Caki2 (cell line): Measurements from ENCODE around the gene ARHGAP18. TPM values are rescaled to one million over a fixed set of nuclear protein-coding genes. Genes with fewer than 3 reads are reported as not detected.

Experiments
- DNase-seq: peaks from one replicate; pipeline ENCODE4 v3.0.0-alpha.2; 2015; ENCODE audit warnings: low read depth
- in situ Hi-C: cut with HindIII; loops from 2 replicates; pipeline ENCODE4 v1.10.0; 2016; ENCODE audit warnings: low sequenced_read_pairs, low pct_unique_long_range_greater_than_20kb, mixed read lengths
- total RNA-seq: library from RNA; depleted of rRNA; stranded (reverse); fragments of >200 nt; shearing (Covaris generic); gene quantifications from 2 replicates; pipeline ENCODE4 v1.2.3, GENCODE V29; 2014; ENCODE audit warnings: low replicate concordance

ARHGAP18 gene
- total RNA-seq, 1 experiment from 2014 or later: 17.3 TPM

DNA sequence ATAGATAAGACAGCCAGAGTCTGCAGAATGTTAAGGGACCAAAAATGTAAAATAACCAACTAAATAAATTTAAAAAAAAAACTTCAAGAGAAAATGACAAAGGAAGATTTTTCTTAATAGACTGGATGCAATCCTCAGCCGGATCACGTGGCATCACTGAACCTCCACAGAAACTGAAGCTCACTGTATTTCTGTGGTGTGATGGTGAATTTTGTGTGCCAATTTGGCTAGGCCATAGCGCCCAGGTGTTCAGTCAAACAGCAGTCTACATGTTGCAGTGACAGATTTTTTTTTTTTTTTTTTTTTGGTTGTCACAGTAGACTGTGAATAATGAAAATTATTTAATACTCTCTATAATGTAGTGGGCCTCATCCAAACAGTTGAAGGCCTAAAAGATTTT lies 95.5 kb downstream of the ARHGAP18 start:
- in situ Hi-C loops: no loop called here
- DNase-seq: no peak

DNA sequence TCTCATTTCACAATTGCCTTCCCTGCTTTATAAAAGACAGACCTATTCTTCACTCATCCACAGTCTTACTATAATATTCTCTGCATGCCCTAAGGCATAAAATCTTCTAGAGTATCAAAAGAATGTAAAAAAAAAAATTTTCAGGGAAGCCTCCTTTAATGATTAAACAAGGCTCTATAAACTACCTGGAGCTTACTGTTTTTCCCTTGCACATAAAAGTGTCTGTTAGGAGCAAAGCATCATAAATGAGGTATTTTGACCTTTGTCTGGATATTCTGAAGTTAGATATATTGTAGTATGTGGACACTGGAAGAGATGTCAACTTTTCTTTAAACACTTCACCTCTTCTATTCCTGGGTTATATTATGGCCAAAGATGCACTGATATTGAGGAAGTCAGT lies 97.5 kb downstream of the ARHGAP18 start:
- peak; percentile 46 for DNase-seq
- in situ Hi-C loops: no loop called here

DNA sequence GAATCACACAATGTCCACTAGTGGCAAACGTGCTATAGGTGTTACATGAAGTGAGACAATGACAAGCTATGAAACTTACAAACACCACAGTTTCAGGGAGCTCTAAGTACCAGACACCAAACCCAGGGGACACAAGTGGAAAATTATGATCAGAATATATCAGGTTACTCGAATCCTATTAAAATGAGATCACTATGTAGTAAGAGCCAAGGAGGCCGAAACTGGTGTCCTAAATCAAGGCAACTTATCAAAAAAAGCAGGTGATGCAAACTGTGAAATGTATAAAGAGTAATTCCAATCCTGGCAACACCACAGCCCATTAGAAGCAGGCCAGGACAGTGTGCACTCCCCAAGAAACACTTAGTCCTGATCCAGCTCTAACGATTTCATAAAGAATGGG lies 100.3 kb downstream of the ARHGAP18 start:
- DNase-seq: no peak
- in situ Hi-C loops: no loop called here

DNA sequence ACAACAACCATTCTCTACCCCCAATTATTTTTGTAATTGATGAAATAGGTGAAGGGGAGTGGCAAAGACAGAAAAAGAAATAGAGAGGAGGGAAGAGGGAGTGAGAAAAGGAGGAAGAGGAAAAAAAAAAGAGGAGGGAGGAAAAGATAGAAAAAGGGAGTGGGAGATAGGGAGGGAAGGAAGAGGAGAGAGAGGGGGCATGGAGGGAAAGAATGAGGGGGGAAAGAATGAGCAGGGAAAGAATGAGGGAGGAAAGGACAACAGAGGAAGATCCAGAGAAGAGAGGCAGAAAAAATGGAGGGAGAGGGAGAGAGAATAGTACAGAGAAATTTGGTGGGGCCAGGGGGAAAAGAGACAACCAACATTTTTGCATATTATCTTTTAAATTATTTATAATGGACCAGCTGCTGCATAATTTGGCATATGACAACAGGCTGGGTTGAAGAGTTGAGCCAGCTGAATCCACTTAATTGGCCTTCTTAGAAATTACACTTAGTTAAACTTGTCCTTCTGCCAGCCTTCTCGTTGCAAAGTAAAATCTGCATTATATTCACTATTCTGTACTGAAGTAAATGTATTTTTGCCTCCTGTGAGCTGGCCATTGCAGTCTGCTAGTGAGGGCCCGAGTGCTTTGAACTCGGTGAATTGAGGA lies 101.0 kb downstream of the ARHGAP18 start:
- DNase-seq: no peak
- in situ Hi-C loops: no loop called here

DNA sequence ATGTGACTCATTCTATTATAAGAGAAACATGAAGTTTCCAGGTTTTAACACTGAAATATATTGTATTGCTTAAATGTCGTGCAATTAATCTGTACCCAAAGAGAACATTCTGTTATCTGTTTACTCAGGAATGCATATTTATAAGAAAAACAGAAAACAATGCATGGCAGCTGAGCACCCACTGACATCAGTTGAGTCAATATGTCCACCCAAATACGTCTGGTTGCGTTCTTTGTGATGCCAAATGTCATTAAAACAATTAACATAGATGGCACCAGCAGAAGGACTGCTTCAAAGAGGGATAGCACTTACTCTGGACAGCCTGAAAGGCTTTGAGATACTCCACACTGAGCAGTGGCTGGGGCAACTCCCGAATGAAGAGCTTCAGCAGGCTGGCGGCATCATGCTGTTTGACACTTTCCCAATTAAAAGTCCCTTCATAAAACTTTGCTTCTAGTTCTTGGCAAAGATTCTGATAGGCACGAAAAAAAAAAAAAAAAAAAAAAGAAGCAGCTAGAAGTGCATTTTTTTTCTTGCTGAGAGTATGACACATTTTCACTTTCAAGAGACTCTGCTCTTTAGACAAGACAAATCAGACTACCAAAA lies 102.3 kb downstream of the ARHGAP18 start:
- in situ Hi-C loops: no loop called here
- DNase-seq: no peak

DNA sequence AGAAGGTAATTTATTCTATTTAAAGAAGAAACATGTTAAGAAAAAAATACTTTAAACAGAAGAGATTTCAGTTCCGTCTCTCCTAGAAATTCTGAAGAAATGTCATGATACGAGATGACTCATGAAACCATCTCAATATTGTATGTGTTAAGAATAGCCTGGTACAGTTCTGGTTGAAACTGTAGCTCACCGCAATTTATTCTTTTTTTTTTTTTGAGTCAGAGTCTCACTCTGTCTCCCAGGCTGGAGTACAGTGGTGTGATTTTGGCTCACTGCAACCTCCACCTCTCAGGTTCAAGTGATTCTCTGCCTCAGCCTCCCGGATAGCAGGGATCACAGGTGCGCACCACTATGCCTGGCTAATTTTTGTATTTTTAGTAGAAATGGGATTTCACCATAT lies 103.3 kb downstream of the ARHGAP18 start:
- in situ Hi-C loops: no loop called here
- DNase-seq: no peak

DNA sequence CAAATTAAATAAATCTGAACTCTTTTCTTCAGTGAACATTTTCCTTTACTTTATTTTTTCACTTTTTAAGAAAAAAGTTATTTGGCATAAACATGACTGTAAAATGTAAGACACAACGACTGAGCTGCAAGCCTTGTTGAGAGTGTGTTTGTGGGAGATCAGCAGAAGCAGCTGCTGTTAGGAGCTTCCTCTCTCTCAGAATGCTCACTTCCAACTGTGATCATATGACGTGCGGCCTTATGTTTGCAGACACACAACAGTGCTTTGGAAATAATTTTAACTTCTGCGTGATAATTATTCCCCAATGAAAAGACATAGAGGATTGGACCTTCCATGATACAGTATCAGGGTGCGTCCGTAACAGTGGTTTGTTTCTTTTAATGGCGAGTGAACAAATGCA lies 104.0 kb downstream of the ARHGAP18 start:
- in situ Hi-C loops: no loop called here
- DNase-seq: no peak

DNA sequence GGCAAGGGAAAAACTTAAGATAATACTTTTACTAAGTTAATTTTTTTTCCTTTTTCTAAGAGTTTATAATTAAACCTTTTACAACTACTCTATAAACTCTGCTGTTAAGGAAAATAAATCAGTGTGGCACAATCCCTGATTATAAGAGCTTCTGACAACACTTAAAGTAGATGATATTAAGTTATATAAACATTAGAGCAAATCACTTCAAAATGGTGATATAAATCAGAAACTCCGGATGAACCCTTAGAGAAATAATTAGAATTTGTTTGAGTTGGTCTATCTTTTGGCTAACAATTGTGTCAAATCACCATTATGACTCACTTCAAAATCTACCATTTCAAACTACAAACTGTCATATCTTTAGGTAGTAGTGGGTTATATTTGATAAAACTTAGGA lies 104.9 kb downstream of the ARHGAP18 start:
- DNase-seq: no peak
- in situ Hi-C loops: no loop called here

DNA sequence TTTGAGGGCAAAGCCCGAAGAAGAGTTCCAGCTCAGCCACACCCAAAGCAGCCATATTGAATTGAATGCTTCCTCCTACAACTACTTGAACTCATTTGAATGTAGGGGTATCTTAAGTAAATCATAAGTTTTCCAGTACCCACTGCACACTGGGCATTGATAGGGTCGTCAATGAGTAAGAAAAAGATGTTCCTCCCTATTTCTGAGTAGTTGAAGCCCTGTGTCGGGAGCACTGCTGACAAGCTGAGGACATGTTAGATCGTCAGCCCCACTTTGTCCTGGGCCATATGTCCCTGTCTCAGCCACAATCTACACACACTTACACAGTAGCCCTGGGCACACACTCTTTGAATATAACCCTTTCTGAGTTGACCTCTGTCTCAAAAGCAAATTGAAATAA lies 105.7 kb downstream of the ARHGAP18 start:
- DNase-seq: no peak
- in situ Hi-C loops: no loop called here

DNA sequence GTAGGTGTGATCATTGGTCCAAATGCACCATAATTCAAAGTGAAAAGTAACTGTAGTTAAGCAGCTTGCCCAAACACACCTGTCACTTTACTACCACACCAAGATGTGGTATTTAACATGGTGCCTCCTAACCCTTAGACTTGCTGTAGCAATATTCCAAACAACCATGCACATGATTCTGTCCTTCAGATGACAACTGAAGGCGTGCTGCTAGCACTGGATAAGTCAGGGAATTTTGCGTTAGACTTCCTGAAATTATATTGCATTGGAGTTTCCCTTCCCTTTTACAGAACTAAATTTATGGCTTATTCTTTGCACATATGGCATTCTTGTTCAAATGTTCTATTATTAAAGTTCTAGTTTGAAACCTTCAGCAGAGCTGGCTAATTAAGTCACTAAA lies 106.2 kb downstream of the ARHGAP18 start:
- in situ Hi-C loops: no loop called here
- DNase-seq: no peak

DNA sequence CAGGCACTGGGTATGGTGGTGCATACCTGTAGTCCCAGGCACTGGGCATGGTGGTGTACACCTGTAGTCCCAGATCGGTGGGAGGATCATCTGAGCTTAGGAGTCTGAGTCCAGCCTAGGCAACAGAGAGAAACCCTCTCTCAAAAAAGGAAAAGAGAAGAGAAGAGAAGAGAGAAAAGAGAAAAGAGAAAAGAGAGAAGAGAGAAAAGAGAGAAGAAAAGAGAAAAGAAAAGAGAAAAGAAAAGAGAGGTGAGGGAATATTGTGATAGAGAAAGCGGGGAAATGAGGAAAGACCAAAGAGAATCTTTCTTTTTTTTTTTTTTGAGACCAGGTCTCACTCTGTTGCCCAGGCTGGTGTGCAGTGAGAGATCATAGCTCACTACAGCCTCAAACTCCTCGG lies 108.7 kb downstream of the ARHGAP18 start:
- no peak for DNase-seq
- in situ Hi-C loops: no loop called here

DNA sequence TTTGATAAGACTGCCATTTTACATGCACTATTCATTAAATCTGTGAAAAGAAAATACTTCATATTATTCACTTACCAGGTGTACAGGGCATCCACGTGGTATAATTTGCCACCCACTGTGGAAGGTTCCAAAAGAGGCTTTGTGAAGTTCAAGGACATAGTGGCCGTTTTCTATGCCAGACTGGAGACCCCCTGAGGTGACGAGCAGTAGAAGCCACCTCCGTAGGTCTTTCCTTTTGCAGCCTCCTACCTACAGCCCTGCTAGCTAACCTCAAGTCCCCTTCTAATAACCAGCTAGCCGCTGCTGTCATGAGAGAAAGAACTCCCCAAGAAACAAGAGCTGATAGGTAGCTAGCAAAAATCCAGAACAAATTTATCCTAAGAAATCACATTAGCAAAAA lies 110.5 kb downstream of the ARHGAP18 start:
- DNase-seq: no peak

DNA sequence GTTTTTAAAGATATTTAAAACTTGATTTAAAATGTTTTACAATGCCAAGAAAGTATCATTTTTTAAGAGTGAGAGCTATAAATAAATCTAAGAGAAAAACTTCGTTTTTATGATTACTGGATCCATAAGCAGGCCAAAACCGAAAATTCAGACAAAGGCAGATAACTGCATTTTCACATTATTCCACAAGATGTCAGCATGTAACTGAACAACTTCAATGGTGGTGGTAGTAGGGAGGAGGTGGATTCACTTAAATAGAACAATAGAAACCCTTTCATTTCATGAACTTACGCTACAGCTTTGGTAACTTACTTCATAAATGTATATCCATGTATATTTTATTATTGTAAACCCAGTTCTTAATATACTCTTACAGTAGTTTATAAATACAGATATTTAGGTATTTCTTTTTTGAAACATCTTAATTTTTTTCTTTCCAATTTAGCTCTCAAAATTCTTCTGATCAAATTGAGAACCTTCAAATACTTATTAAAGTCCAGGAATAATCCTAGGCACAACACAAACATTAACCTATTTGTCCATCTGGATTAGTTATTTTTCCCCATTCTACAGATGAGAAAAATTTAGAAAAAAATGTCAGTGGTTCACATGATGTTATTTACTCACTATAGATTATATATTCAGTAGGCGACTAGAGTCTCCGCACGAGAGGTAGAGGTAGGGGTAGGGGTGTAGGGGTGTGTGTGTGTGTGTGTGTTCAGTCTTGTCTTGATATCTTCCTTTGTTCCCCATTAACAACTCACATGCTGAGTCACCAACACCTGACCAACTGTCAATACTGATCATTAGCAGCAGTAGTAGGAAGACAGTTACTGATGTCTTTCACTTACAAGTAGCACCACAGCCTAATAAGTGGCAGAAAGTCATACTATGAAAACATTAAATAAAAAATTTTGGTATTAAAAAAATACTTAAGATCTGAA lies 111.5 kb downstream of the ARHGAP18 start:
- in situ Hi-C loops: no loop called here
- peak; percentile 70 for DNase-seq

More for the DNA sequence above, 110.5 kb downstream of the ARHGAP18 start:
- in situ Hi-C loops: no loop called here

DNA sequence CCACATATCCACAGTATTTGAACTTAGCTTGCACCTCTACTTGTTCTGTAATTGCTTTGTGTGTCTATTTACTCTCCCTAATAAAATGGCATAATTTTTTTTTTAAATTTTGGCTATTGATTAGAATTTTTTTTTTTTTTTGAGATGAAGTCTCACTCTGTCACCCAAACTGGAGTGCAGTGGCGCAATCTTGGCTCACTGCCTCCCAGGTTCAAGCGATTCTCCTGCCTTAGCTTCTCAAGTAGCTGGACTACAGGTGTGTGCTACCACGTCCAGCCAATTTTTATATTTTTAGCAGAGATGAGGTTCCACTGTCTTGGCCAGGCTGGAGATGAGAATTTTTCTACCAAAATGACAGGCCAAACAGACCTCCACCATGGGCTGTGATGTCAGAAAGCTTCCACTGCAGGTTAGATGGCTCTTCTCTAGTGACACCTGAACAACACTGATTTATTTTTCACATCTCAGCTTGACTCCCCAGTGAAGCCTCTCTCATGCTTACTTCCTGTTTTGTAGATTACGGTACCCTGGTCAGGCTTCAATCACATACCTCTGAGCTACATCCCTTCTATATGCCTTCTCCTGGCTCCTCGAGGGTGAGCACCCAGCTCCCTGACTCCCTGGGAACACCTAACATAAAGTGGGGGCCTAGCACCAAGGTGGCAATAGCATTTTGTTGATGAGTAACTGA lies 112.8 kb downstream of the ARHGAP18 start:
- in situ Hi-C loops: no loop called here
- no peak for DNase-seq

DNA sequence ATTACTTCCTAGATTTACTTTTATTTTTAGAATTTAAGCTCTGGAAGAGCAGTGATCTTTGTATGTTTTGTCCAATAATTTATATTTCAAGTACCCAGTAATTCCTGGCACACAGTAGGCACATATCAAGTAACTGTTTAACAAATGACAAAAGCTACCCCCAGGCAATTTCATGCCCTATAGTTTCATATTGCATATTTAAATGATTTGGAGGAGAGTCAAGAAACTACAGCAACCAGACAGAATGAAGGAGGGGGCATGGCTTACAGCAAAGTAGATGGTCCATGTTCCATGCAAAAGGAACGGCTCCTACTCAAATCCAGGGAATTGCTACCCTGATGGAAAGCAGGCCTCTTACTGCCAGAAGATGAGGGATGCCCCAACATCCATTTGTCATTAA lies 113.5 kb downstream of the ARHGAP18 start:
- in situ Hi-C loops: no loop called here
- DNase-seq: no peak

DNA sequence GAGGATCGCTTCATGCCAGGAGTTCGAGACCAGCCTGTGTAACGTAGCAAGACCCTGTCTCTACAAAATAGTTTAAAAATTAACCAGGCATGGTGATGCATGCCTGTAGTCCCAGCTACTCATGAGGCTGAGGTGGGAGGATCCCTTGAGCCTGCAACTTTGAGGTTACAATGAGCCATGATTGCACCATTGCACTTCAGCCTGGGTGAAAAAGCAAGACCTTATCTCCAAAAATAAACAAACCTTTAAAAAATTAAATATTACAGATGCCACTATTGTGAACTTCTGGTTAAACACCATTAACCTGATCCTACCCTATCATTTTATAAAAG lies 116.8 kb downstream of the ARHGAP18 start:
- in situ Hi-C loops: no loop called here
- peak; percentile 52 for DNase-seq

DNA sequence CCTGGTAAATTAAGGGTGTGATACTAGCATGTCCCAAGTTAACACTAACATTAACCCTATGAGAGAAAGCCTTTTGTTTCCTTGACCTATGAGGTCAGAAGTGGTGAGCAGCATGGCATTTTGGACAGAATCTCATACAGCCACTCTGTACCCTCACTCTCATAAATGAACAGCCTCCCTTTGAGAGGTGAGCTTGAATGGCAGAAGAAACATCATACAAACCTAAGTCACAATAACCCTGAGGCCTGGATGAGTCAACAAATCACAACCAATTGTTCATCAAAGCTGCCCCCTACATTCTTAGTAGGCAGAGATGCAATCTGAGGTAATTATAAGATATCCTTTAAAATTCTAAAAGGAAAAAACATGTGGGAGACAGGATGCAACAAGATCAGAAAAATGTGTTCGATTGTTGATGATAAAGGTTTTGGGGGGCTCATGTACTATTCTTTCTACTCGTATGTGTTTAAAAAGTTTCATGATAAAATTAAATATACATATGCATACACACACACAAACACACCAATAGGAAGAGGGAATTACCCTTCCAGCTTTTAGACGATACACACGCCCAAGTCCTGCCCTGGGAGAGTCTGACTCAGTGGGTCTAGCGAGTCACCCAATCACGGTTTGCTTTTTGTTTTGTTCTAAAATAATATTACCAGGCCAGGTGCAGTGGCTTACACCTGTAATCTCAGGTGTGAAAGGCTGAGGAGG lies 117.3 kb downstream of the ARHGAP18 start:
- in situ Hi-C loops: no loop called here
- DNase-seq: no peak

DNA sequence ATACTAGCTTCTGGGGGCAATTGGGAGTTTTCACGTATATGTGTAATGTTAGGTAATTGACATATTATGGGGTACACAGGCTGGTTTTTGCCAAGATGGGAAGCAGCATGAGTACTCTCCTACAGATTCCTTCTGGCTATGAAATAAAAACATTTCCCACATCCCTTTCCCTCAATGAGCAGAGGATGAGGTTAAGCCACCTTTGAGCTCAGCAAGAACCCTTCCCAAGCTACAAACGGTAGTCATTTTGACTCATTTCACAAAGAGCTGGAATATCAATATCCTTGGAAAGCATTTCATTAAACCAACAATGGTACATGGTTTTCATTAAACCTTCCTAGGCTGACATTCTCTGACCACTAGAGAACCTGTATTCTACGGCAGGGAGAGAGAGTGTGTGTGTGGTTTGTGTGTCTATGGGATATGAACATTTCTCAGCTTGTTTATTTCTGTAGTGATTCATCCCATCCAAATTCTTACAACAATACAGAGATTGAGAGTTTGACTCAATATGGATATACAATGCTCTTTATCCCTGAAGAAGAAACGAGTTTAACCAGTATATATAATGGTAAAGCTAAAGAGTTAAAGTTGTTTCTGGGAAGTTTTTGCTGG lies 119.5 kb downstream of the ARHGAP18 start:
- in situ Hi-C loops: no loop called here

More for the DNA sequence above, 119.5 kb downstream of the ARHGAP18 start:
- DNase-seq: peak; percentile 47
